HG02973 (cell line): Measurements from ENCODE around the gene IMP4.

Source experiments
- ATAC-seq: cut with Tn5 transposase; IDR thresholded peaks from one replicate; pipeline ENCODE4 v1.9.1; 2021; ENCODE audit warnings: moderate library complexity; ENCODE audit not compliant: unreplicated experiment

The IMP4 gene

DNA sequence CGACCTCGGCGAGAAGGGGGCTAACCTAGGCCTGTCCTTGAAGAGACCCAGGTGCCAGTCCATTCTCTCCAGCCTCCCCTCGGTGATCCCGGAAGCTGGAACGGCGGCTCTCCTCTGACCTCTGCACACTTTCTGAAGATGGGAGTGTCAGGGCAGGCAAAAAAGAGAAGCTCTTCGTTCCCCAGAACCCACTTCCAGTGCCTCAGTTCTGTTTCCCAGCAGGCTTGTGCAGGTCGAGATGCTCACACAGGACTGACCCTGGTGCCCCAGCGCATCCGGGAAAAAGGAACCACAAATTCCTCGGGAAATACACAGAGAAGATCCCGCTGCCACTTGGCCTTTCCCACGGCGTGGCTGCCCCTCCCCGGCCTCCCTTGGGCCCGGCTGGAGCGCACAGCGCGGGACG is 12.5 kb downstream of the IMP4 start:
- ATAC-seq, result peak; percentile 14

DNA sequence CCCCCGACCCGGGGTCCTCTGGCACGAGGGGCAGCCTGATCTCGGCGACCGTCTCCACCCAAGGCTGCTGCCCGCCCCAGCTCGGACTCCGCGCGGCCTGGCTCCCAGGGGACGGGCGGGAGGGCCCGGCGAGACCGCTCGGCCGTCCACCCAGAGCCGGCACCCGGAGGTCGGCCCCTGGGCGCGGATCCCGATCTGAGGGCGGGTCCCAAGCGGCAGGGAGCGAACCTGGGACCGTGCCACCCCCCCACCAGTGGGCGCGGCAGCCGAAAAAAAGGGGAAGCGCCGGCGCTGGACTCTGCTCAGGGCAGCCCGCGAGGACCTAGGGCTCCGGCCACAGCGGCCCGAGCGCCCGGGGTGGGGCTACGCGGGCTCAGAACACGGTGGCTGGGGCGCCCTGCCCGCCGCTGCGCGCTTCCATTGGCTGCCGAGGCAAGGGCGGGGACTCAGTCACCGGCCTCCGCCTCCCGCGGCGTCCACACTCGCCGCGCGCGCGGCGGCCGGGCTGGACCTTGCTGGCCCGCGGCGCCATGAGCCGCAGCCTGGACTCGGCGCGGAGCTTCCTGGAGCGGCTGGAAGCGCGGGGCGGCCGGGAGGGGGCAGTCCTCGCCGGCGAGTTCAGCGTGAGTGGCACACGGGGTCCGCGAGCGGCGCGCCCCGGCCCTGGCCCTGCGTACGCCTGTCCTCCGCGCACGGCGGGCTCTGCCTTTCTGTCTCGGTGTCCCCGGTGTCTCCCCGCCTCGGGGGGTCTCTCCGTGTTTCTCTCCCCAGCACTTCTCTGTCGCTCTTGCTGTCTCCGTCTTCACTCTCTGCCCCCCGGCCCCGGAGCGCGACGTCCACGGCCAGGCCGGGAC is 13.1 kb downstream of the IMP4 start, which contains the start of gene PTPN18:
Gene PTPN18, plus strand, starts transcription at position 479 of the 854 bp plus-strand sequence. Its CDS starts 52 bp downstream, at position 531.
- peak; percentile 86 for ATAC-seq

DNA sequence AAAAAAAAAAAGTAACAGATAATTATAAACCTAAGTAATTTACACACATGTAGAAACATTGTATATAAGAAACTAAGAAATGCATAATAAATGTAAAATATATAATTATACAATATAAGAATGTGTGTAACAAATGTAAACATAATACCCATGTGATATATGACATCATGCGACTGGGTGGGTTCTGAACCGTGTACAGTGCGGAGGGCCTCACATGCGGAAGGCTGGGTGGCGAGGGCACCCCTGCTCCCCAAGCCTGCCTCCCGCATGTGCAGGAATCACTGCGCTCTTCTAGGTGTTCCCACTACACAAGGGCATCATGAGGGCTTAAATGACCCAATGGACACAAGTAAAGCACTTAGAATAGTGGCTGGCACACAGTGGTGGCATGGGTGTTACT is 15.2 kb downstream of the IMP4 start:
- no peak for ATAC-seq

DNA sequence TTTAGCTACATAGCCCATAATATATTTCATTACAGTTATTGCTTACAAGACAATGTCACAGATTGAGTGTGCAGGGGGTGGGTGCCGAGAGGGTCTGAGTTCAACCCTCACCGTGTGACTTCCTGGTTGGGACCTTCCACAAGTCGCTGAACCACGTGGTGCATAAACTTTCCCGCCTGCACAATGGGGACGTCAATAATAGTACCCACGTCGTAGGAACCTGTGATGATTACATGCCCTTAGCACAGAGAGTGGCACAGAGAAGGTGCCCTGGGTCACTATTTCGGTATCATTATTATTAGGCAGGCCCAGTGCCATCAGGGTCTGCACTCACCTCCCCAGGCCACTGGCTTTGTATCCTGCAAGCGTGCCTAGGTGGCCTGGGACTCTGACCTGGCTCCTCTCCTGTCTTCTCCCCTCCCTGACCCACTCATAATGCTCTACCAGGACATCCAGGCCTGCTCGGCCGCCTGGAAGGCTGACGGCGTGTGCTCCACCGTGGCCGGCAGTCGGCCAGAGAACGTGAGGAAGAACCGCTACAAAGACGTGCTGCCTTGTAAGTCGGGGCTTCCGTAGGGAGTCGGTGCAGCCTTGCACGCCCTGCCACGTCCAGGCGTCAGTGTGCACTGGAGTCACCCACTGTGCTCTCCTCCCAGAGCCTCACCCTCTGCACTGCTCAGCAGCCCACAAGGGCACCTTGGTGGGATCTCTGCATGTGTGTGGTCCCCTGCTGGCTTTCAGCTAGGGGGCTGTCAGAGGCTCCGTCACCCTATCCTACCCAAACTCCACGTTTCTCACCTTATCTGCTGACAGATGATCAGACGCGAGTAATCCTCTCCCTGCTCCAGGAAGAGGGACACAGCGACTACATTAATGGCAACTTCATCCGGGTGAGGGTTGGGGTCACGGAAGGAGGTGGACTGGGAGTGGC is 16.0 kb downstream of the IMP4 start:
- no peak for ATAC-seq

DNA sequence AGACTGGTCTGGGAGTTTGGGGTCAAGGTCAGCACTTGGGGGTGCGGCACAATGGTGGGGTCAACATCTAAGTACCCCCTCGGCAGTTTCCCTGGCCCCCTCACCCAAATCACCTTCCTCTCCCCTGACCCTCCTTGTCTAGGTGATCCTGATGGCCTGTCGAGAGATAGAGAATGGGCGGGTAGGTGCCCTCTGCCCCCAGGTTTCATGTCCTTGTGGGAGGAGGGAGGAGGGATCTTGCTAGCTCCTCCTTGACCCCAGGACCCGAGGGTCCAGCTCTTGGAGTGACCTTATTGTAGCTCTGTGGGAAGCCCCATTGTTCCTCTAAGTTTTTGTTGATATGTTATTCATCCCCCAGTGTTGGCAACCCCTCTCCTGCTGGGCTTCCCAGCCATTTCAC is 16.8 kb downstream of the IMP4 start:
- no peak for ATAC-seq

DNA sequence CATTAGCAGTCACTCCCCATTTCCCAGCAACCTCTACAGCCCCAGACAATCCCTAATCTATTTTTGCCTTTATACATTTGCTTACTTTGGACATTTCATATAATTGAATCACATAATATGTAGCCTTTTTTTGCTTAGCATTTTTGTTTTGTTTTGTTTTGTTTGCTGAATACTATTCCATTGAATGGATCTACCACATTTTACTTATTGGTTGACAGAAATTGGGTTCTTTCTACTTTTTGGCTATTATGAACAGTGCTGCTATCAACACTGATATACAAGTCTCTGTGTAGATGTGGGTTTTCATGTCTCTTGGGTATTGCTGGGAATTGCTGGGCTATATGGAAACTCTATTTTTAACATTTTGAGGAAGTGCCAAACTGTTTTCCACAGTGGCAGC is 20.8 kb downstream of the IMP4 start:
- no peak for ATAC-seq

DNA sequence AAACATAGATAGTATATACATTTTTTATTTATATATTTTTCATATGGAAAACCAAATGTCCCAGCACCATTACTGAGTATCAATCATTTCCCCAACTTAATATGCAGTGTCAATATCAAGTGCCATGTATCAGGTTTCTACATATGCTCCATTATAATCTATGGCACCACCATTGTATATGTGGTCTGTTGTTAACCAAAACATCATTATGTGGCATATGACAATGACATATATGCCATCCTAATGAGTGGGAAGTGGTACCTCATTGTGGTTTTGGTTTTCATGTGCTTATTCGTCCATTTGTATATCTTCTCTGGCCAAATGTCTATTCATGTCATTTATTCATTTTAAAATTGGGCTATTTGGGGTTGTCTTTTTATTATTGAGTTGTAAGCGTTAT is 22.4 kb downstream of the IMP4 start:
- no peak for ATAC-seq

DNA sequence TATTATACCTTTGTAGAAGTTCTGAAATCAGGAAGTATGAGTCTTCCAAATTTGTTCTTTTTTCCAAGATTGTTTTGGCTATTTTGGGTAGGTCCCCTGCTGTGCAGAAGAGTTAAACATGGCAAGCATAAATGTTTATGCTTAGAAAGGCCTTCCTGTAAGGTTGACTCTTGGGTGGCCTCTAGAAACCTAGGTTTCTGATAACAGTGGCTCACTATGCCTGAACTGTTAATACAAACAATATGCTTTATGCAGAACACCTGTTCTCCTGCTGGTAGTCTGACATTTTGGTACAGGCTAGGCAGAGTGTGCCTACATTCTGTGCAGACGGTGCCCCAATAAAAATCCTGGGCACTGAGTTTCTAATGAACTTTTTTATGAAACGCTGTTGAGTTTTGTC is 23.3 kb downstream of the IMP4 start:
- ATAC-seq, result no peak

DNA sequence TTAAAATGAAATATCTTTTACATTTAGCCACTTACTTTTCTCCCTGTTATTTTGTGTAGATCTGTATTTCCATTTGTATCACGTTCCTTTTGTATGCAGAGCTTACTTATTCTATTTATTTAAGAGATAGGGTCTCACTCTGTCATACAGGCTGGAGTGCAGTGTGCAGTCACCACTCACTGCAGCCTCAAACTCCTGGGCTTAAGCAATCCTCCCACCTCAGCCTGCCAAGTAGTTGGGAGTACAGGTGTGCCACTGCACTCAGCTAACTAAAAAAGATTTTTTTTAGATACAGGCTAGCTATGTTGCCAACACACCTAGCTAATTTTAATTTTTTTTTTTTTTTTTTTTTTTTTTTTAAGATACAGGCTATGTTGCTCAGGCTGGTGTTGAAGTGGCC is 24.0 kb downstream of the IMP4 start:
- no peak for ATAC-seq

DNA sequence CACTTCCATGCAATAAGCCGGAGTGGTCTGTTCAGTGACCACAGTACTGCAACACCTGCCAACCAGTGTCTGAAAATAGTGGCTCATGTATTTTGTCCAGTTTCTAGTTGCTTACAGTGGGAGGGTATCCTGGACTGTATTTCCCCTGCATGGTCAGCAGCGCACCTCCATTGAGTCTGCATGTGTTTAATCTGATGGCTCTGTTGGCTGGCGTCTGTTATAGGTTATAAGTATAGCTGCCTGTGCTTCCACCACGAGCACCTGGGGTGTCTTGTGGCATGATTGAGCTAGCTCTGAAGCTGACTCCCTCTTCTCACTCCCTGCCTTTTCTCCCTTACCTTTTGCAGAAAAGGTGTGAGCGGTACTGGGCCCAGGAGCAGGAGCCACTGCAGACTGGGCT is 26.1 kb downstream of the IMP4 start:
- ATAC-seq, result no peak

DNA sequence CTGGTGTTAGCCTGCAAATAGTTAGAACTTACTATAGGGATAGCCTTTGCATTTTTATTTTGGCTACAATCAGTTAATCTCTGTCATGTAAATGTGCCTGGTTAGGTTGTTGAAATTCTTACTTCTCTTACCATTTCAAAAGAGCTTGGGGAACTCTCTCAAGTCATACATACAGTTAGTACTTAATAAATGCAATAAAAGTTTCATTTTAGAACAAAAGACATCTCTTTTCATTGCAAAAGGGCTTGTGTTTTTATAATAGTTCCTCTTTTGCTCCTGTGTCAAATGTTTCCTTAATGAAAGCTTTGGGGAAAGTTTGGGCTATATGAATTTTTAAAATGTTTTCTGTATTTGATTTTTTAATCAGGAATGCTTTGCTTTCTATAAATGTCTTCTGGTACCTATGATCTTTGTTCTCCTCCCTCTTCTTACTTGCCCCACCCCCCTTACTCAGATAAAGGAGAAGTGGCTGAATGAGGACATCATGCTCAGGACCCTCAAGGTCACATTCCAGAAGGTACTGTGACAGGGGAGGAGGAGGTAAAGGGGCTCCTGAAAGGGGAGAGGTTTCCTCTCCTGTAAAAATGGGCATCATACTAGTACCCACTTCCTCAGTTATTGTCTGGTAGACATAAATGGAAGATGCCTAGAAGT is 26.7 kb downstream of the IMP4 start:
- ATAC-seq, result no peak

DNA sequence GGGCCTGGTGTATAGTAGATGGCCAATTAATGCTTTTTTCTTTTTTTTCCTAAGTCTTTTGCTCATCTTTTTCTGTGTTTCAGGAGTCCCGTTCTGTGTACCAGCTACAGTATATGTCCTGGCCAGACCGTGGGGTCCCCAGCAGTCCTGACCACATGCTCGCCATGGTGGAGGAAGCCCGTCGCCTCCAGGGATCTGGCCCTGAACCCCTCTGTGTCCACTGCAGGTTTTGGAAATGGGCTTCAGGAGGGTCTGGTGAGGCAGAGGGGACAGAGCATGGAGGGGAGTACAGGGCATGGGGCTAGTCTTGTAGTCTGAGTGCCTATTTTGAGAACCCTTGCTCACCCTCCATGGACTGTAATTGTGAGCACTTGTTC is 27.3 kb downstream of the IMP4 start:
- ATAC-seq, result no peak

DNA sequence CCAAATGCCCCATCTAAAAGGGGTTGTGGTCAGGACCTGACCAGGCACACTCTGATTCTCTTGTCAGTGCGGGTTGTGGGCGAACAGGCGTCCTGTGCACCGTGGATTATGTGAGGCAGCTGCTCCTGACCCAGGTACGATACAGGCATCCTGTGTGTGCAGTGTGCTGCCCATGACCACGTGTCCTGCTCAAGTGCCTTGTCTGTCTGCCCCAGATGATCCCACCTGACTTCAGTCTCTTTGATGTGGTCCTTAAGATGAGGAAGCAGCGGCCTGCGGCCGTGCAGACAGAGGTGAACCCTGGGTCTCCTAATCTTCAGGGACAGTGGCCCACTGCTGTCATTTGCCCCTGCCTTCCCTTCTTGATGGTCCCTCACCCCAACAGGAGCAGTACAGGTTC is 27.8 kb downstream of the IMP4 start:
- ATAC-seq, result no peak

DNA sequence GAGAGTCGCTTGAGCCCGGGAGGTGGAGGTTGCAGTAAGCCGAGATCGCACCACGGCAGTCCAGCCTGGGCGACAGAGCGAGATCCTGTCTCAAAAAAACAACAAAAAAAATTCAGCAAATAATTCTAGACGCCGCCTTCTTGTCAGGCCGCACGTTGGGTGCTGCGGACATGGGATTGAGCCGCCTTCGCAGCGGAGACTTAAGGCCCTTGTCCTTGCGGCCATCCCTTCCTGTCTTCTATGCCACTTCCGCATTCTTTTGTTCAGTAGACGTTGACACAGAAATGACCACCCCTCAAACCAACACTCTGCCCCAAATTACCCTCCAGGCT is 29.0 kb downstream of the IMP4 start:
- ATAC-seq, result peak; percentile 30

DNA sequence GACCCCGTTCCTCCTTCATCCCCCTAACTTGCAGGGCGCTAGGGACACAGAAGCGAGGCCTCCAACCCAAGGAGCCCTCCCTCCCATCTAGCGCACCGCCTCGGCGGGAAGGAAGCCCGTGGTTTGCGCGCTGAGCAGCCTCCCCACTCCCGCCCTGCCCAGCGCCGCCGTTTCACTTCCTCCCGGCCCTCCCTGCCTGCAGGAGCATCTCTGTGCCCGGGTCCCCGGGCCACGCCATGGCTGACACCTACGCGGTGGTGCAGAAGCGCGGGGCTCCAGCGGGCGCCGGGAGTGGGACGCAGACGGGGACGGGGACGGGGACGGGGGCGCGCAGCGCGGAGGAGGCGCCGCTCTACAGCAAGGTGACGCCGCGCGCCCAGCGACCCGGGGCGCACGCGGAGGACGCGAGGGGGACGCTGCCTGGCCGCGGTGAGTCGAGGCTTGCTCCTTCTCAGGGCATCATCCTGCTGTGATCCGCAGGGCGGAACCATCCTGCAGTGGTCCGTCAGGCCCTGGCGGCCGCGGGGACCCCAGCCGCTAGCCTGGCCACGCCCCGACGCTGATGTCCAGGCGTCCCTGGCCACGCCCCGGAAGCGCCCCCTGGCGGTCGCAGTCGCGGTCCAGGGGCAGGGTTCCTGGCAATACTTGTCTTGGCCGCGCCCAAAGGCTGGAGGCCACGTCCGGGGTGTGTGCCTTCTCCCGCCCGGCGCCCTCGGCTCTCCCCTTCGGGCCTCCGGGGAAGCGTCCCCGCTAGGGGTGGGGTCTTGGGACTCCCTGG is 29.5 kb downstream of the IMP4 start:
- ATAC-seq, result peak; percentile 71

DNA sequence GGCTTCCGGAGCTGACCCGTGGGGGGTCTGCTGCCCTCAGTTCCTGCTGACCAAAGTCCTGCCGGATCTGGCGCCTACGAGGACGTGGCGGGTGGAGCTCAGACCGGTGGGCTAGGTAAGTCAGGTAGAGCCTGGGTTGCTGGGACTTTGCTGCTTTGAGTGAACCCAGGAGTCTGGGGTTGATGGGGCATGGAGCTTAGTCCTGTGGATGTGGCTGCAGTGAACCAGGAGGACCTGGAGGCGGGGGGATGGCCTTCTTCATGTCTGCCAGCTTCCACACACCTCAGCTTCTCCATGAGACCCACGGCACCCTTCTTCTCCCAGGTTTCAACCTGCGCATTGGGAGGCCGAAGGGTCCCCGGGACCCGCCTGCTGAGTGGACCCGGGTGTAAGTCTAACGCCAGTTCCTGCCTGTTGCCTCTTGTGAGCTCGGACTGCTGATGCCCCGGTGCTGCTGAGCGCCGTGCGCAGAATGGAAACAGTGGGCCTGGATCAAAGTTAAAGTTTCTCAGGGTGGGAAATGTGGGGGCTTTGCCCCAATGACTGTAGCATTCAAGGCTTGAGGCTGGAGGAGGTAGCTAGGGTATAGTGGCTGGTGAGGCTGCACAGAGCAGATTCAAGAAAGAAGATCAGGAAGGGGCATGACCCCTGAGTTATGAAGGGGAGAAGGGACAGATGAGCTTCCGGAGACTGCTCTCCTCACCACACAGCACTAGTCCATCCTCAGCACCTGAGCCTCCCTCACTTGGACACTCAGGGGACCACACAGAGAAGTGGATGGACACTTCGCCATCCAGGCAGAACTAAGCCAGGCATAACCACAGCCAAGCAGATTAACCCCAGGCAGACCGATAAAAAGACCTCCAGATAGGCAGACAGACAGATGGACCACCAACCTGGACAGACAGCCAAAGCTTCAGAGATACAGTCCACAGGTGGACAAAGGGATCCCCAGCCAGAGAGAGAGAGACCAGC is 30.4 kb downstream of the IMP4 start:
- ATAC-seq, result no peak

DNA sequence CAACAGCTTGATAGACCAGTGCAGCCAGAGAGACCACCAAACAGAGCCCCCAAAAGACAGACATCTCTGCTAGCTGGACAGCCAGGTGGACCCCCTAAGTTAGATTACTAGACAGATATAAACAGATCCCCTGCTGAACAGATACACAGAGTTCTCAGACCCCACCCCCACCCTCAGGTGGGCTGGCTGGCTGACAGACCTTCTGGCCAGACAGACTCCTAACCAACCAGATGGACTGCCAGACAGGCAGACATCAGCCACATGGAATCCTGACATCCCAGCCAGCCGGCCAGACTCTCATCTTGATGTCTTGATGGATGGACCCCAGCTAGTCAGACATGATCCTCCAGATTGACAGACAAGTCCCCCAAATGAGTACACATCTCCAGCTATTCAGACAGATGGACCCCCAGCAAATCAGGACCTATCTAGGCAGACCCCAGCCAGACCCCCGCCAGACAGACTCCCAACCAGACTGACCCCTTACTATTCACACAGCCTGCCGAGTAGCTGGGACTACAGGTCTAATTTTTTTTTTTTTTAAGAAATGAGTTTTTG is 31.2 kb downstream of the IMP4 start:
- ATAC-seq, result no peak

DNA sequence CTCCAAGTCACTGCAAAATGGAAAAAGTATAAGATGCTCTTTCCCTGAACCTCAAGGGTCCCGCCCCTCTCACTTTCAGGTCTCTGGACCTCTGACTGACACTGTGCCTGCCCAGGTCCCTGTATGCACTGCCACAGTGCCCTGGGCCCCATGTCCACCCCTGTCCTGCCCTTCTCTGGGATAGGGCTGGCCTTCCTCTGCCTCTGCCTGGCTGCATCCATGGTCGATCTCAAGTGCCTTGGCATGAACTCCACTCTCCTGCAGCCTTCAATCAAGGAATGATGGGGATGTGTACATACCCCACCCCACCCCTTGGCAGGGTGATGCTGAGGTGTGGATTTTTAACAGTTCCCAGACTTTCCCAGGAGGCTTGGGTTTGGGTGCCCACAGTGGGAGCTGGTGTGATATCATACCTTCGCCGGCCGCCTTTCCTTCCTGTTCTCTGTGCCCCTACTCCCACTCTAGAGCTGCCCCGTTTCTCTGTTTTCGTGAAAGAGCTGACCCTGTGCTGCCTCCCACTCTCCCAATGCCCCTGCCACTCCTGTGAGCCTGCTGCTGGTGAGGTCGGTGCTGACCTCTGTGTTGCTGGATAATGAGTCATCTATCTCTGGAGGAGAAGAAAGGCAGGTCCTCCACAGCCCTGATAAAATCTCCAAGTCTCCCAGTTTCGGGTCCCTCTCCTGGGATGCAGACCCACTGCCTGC is 32.0 kb downstream of the IMP4 start:
- ATAC-seq, result no peak
